Fibroblast of lung (primary cell): ENCODE data around the gene ZDHHC14. TPM values are rescaled to one million over a fixed set of nuclear protein-coding genes. Genes with fewer than 3 reads are reported as not detected.

Source experiments
- DNase-seq, 2 donors: peaks; one replicate each; pipeline versions ENCODE4 v3.0.0 to v3.0.0-alpha.2; 2010; ENCODE audit warnings: low read depth in 2 of 2
- H2AFZ ChIP-seq: 2 replicates; pipeline ENCODE4 v1.5.1; 2012; ENCODE audit warnings: low read length, control low read depth, inconsistent platforms
- H3K27ac ChIP-seq: 2 replicates; pipeline ENCODE4 v1.5.1; 2011; ENCODE audit warnings: low read length, control low read depth; ENCODE audit not compliant: insufficient read depth
- H3K27me3 ChIP-seq: 2 replicates; pipeline ENCODE4 v1.5.1; 2011; ENCODE audit warnings: mild to moderate bottlenecking, low read length; ENCODE audit not compliant: control insufficient read depth, insufficient read depth
- H3K36me3 ChIP-seq: 2 replicates; pipeline ENCODE4 v1.5.1; 2011; ENCODE audit warnings: low read length; ENCODE audit not compliant: control insufficient read depth, insufficient read depth
- H3K4me1 ChIP-seq: 2 replicates; pipeline ENCODE4 v1.5.1; 2011; ENCODE audit warnings: low read length; ENCODE audit not compliant: control insufficient read depth, insufficient read depth; ENCODE audit errors: extremely low read depth
- H3K4me2 ChIP-seq: 2 replicates; pipeline ENCODE4 v1.5.1; 2011; ENCODE audit warnings: low read length, control low read depth; ENCODE audit not compliant: insufficient read depth; ENCODE audit errors: extremely low read depth
- H3K4me3 ChIP-seq, 4 experiments: fragments of 200-600 bp in 1 of 4; sonication (generic) in 1 of 4; replicated peaks in 1 of 4; 2 replicates each; pipeline ENCODE4 v1.5.1; 2011 to 2016; ENCODE audit warnings: low read length in 4 of 4, low read depth in 3 of 4, mild to moderate bottlenecking in 3 of 4, control low read depth in 2 of 4, inconsistent platforms in 1 of 4, mixed read lengths in 1 of 4; ENCODE audit not compliant: insufficient read depth in 1 of 4; ENCODE audit errors: control extremely low read depth in 1 of 4
- H3K79me2 ChIP-seq: 2 replicates; pipeline ENCODE4 v1.5.1; 2012; ENCODE audit warnings: mild to moderate bottlenecking, low read length, inconsistent platforms; ENCODE audit not compliant: control insufficient read depth, insufficient read depth
- H3K9ac ChIP-seq: 2 replicates; pipeline ENCODE4 v1.5.1; 2011; ENCODE audit warnings: mild to moderate bottlenecking, low read length, control low read depth; ENCODE audit not compliant: insufficient read depth
- H3K9me3 ChIP-seq: 2 replicates; pipeline ENCODE4 v1.5.1; 2012; ENCODE audit warnings: low read depth, low read length; ENCODE audit not compliant: control insufficient read depth, insufficient read depth
- H4K20me1 ChIP-seq: 2 replicates; pipeline ENCODE4 v1.5.1; 2011; ENCODE audit warnings: low read length; ENCODE audit not compliant: control insufficient read depth, insufficient read depth; ENCODE audit errors: extremely low read depth
- CTCF ChIP-seq, 2 donors: IDR thresholded peaks in 1 of 2; conservative IDR thresholded peaks in 1 of 2; 1 replicate in 1 of 2; 2 replicates in 1 of 2; pipeline ENCODE4 v1.5.1; 2011 to 2012; ENCODE audit warnings: low read length in 2 of 2, control low read depth in 1 of 2, inconsistent platforms in 1 of 2, low read depth in 1 of 2, mild to moderate bottlenecking in 1 of 2
- EZH2 ChIP-seq: IDR thresholded peaks from 2 replicates; pipeline ENCODE4 v1.5.1; 2012; ENCODE audit warnings: low read length, control low read depth, mild to moderate bottlenecking; ENCODE audit errors: missing control alignments
- polyA plus RNA-seq, 2 donors: library from polyadenylated mRNA; depleted of rRNA in 1 of 2; stranded (reverse) in 1 of 2; unstranded in 1 of 2; fragments of >200 nt; gene quantifications; 2 replicates each; pipeline ENCODE4 v1.2.1, GENCODE V29; 2011 to 2012; ENCODE audit warnings: missing spikeins in 1 of 2
- total RNA-seq: library from RNA; depleted of rRNA; stranded (reverse); fragments of >200 nt; gene quantifications from 2 replicates; pipeline ENCODE4 v1.2.1, GENCODE V29; 2014

Gene ZDHHC14
- total and polyA plus RNA-seq, 2 donors (not counting 1 experiment from before 2014, with no cell fraction given) = 1.7 to 3.5 TPM

- Histone ChIP-seq H3K9me3 (no peaks in the 10 kb centered on the region), H3K4me1 (no peaks in the 10 kb centered on the region), H3K36me3 (no peaks in the 10 kb centered on the region), H3K27me3 (no peaks in the 10 kb centered on the region), H3K4me2 (no peak overlapping the region), H4K20me1 (no peaks in the 10 kb centered on the region), H3K27ac (no peak overlapping the region), H3K9ac (no peak overlapping the region), H3K79me2 (no peaks in the 10 kb centered on the region), H2AFZ (no peak overlapping the region), H3K4me3 (no peak overlapping the region)
- TF ChIP-seq EZH2 (no peak), CTCF (conservative IDR thresholded peaks at IDR 0.05 in 1 of 2, IDR thresholded peaks at IDR 0.05 in 1 of 2; ENCODE audit: low read depth in 1 of 2, low read length in 2 of 2) (no peak)
- no peak for DNase-seq
These were observed 51.9 kb downstream of the ZDHHC14 start for GRCh38 chr6:157432892-157433265.

- no peak for TF ChIP-seq CTCF (conservative IDR thresholded peaks at IDR 0.05 in 1 of 2, IDR thresholded peaks at IDR 0.05 in 1 of 2; ENCODE audit: low read depth in 1 of 2, low read length in 2 of 2)
- no peak for TF ChIP-seq EZH2
These were observed 52.7 kb downstream of the ZDHHC14 start for GRCh38 chr6:157433678-157434081.

GRCh38 chr6:157434349-157435033, 53.5 kb downstream of the ZDHHC14 start:
- Histone ChIP-seq H3K79me2 (no peaks in the 10 kb centered on the region), H3K4me1 (no peaks in the 10 kb centered on the region), H3K9ac (no peak overlapping the region), H3K4me3 (no peak overlapping the region), H3K36me3 (no peaks in the 10 kb centered on the region), H3K27me3 (no peaks in the 10 kb centered on the region), H4K20me1 (no peaks in the 10 kb centered on the region), H3K27ac (no peak overlapping the region), H3K4me2 (no peak overlapping the region), H3K9me3 (no peaks in the 10 kb centered on the region), H2AFZ (no peak overlapping the region)
- TF ChIP-seq EZH2 (no peak), CTCF (conservative IDR thresholded peaks at IDR 0.05 in 1 of 2, IDR thresholded peaks at IDR 0.05 in 1 of 2; ENCODE audit: low read depth in 1 of 2, low read length in 2 of 2) (no peak)
- DNase-seq = no peak

More at GRCh38 chr6:157433678-157434081, 52.7 kb downstream of the ZDHHC14 start:
- DNase-seq = no peak
- no peaks in the 10 kb centered on the region for H3K79me2 ChIP-seq
- no peak overlapping the region for H3K4me2 ChIP-seq
- no peak overlapping the region for H3K4me3 ChIP-seq
- H3K4me1 ChIP-seq = no peaks in the 10 kb centered on the region
- H3K27ac ChIP-seq = no peak overlapping the region
- no peaks in the 10 kb centered on the region for H4K20me1 ChIP-seq
- no peaks in the 10 kb centered on the region for H3K36me3 ChIP-seq
- H3K9me3 ChIP-seq = no peaks in the 10 kb centered on the region
- no peaks in the 10 kb centered on the region for H3K27me3 ChIP-seq
- no peak overlapping the region for H3K9ac ChIP-seq
- H2AFZ ChIP-seq = no peak overlapping the region
